22Rv1 (cell line): ENCODE data around the gene ANKRD23.

Experiments
- ZFX ChIP-seq: fragments of 450-650 bp; IDR thresholded peaks from 2 replicates; pipeline ENCODE4 v1.6.1; 2017; ENCODE audit warnings: antibody characterized with exemption, borderline replicate concordance
- TF ChIP-seq, protein P1 (sequence below): fragments of 450-650 bp; IDR thresholded peaks from 2 replicates; pipeline ENCODE4 v1.5.1; 2017; ENCODE audit warnings: mild to moderate bottlenecking

DNA sequence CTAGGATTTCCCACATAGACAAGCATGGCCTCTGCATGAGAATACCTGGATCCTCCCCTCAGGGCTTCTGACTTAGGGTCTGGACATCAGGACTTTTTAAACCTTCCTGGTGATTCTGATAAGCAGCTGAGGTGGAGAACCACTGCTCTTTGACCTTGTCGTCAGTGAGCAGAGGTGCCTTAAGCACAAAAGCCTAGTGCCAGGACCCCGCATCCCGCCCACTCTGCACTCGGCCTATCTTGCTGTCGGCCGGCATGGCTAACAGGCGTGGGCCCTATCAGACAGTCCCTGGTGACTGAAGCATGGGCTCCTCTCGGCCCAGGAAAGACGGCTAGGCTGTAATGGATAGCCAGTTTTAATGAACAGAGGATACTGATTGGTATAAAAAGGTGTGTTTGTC lies 6.2 kb downstream of the ANKRD23 start:
- TF ChIP-seq, protein P1, sequence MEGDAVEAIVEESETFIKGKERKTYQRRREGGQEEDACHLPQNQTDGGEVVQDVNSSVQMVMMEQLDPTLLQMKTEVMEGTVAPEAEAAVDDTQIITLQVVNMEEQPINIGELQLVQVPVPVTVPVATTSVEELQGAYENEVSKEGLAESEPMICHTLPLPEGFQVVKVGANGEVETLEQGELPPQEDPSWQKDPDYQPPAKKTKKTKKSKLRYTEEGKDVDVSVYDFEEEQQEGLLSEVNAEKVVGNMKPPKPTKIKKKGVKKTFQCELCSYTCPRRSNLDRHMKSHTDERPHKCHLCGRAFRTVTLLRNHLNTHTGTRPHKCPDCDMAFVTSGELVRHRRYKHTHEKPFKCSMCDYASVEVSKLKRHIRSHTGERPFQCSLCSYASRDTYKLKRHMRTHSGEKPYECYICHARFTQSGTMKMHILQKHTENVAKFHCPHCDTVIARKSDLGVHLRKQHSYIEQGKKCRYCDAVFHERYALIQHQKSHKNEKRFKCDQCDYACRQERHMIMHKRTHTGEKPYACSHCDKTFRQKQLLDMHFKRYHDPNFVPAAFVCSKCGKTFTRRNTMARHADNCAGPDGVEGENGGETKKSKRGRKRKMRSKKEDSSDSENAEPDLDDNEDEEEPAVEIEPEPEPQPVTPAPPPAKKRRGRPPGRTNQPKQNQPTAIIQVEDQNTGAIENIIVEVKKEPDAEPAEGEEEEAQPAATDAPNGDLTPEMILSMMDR: no peak
- no peak for TF ChIP-seq ZFX
